Measurements from ENCODE around the gene CIC.
A peak's percentile ranks its signal among the peaks of the same experiment; 100 is the strongest.

The CIC gene

GRCh38 chr19:42267644-42268141 lies 1.4 kb upstream of the CIC start:
- no peaks in the 10 kb centered on the region for H4K20me1 ChIP-seq (ENCODE audit: insufficient read depth)
- H3K79me2 ChIP-seq (ENCODE audit: insufficient read depth, low read depth) = peaks cover 22% of the 10 kb centered on the region; the same call in 1 of the 2 replicates
- peak overlapping the region; percentile 82 for H2AFZ ChIP-seq (ENCODE audit: low read depth)
- no peaks in the 10 kb centered on the region for H3K36me3 ChIP-seq (ENCODE audit: insufficient read depth)
- peak overlapping the region; percentile 79 for H3K4me2 ChIP-seq
- peak overlapping the region; percentile 96 for H3K9ac ChIP-seq
- TF ChIP-seq, protein P1, sequence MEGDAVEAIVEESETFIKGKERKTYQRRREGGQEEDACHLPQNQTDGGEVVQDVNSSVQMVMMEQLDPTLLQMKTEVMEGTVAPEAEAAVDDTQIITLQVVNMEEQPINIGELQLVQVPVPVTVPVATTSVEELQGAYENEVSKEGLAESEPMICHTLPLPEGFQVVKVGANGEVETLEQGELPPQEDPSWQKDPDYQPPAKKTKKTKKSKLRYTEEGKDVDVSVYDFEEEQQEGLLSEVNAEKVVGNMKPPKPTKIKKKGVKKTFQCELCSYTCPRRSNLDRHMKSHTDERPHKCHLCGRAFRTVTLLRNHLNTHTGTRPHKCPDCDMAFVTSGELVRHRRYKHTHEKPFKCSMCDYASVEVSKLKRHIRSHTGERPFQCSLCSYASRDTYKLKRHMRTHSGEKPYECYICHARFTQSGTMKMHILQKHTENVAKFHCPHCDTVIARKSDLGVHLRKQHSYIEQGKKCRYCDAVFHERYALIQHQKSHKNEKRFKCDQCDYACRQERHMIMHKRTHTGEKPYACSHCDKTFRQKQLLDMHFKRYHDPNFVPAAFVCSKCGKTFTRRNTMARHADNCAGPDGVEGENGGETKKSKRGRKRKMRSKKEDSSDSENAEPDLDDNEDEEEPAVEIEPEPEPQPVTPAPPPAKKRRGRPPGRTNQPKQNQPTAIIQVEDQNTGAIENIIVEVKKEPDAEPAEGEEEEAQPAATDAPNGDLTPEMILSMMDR (conservative IDR thresholded peaks at IDR 0.05; ENCODE audit: low read depth, low read length) = no peak
- peaks cover 15% of the 10 kb centered on the region for H3K4me1 ChIP-seq (ENCODE audit: low read depth, poor library complexity, severe bottlenecking)
- H3K27me3 ChIP-seq (ENCODE audit: insufficient read depth, low read depth) = no peaks in the 10 kb centered on the region
- peak overlapping the region; percentile 35; the same call in 1 of the 2 replicates for H3K27ac ChIP-seq
- H3K4me3 ChIP-seq (IDR thresholded peaks at IDR 0.05; ENCODE audit: insufficient read depth, low read depth, low read length) = peak overlapping the region; percentile 49

- no peaks in the 10 kb centered on the region for H3K36me3 ChIP-seq (ENCODE audit: insufficient read depth)
- H3K4me1 ChIP-seq (ENCODE audit: low read depth, poor library complexity, severe bottlenecking) = peaks cover 15% of the 10 kb centered on the region
- peak overlapping the region; percentile 89 for H3K27ac ChIP-seq
- no peaks in the 10 kb centered on the region for H4K20me1 ChIP-seq (ENCODE audit: insufficient read depth)
- H3K4me2 ChIP-seq = peak overlapping the region; percentile 79
- H3K27me3 ChIP-seq (ENCODE audit: insufficient read depth, low read depth) = no peaks in the 10 kb centered on the region
- peaks cover 24% of the 10 kb centered on the region; the same call in 1 of the 2 replicates for H3K79me2 ChIP-seq (ENCODE audit: insufficient read depth, low read depth)
- H3K9ac ChIP-seq = peak overlapping the region; percentile 96
- H3K4me3 ChIP-seq (IDR thresholded peaks at IDR 0.05; ENCODE audit: insufficient read depth, low read depth, low read length) = peak overlapping the region; percentile 49
- TF ChIP-seq, protein P1 (conservative IDR thresholded peaks at IDR 0.05; ENCODE audit: low read depth, low read length) = no peak
- H2AFZ ChIP-seq (ENCODE audit: low read depth) = peak overlapping the region; percentile 82
These were observed 829 bp upstream of the CIC start for GRCh38 chr19:42268142-42268703.

- Histone ChIP-seq H3K4me1 (ENCODE audit: low read depth, poor library complexity, severe bottlenecking) (peaks cover 15% of the 10 kb centered on the region), H3K27me3 (ENCODE audit: insufficient read depth, low read depth) (no peaks in the 10 kb centered on the region), H2AFZ (ENCODE audit: low read depth) (peak overlapping the region; percentile 59; the same call in 1 of the 2 replicates), H3K9ac (peak overlapping the region; percentile 76), H3K27ac (peak overlapping the region; percentile 86), H3K4me2 (peak overlapping the region; percentile 72), H3K4me3 (IDR thresholded peaks at IDR 0.05; ENCODE audit: insufficient read depth, low read depth, low read length) (no peak overlapping the region), H3K36me3 (ENCODE audit: insufficient read depth) (no peaks in the 10 kb centered on the region), H4K20me1 (ENCODE audit: insufficient read depth) (no peaks in the 10 kb centered on the region), H3K79me2 (ENCODE audit: insufficient read depth, low read depth) (peaks cover 30% of the 10 kb centered on the region; the same call in 1 of the 2 replicates)
- TF ChIP-seq, protein P1 (conservative IDR thresholded peaks at IDR 0.05; ENCODE audit: low read depth, low read length) = no peak
These were observed 660 bp downstream of the CIC start for GRCh38 chr19:42269478-42270345.

DNA sequence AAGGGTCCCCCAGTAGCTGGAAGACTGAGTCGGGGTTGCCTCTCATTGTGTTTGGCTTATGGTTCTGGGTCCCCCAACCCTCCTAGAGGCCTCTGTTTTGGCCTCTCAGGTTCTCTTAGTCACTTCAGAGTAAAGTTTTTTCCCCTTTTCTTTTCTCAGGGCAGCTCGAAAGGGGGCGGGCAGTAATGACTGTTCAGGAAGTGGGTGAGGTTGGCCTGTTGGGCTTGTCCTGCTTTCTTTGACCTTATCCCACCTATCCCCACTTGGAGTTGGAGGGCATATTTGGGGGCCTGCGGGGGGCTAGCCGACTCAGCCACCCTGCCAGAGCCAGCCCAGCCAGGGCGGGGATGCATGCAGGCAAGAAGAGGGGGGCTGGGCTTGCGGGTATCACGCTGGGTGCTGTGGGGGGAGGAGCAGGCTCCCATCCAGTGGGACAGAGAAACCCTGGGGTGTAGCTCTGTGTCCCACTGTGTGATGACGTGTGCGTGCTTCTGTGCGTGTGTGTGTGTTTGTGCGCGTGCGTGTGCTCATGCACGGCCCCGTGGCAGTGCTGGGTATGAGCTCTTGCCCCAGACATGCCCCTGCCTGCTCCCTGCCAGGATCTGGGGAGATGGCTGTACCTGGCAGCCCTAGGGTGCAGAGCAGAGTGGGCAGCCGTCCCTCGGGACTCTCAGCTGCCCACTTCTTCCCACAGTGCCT lies 1.4 kb downstream of the CIC start:
- Histone ChIP-seq H3K27me3 (ENCODE audit: insufficient read depth, low read depth) (no peaks in the 10 kb centered on the region), H3K79me2 (ENCODE audit: insufficient read depth, low read depth) (peaks cover 30% of the 10 kb centered on the region; the same call in 1 of the 2 replicates), H2AFZ (ENCODE audit: low read depth) (peak overlapping the region; percentile 59; the same call in 1 of the 2 replicates), H3K27ac (peak overlapping the region; percentile 86), H3K4me3 (IDR thresholded peaks at IDR 0.05; ENCODE audit: insufficient read depth, low read depth, low read length) (no peak overlapping the region), H3K4me1 (ENCODE audit: low read depth, poor library complexity, severe bottlenecking) (peaks cover 15% of the 10 kb centered on the region), H3K4me2 (peak overlapping the region; percentile 72), H4K20me1 (ENCODE audit: insufficient read depth) (no peaks in the 10 kb centered on the region), H3K36me3 (ENCODE audit: insufficient read depth) (no peaks in the 10 kb centered on the region), H3K9ac (peak overlapping the region; percentile 76)
- TF ChIP-seq, protein P1 (conservative IDR thresholded peaks at IDR 0.05; ENCODE audit: low read depth, low read length) = no peak
